Left lung (tissue), 10 donors: ENCODE measurements around the gene WDR17. TPM values are rescaled to one million over a fixed set of nuclear protein-coding genes. Genes with fewer than 3 reads are reported as not detected.

Experiments used
- ATAC-seq: fragments of 200-7000 bp; cut with Tn5 transposase; one replicate; pipeline ENCODE4 v1.9.1; 2020; ENCODE audit warnings: moderate library complexity
- DNase-seq, 4 donors: peaks; one replicate each; pipeline ENCODE4 v3.0.0-alpha.2; 2013 to 2020
- H3K27ac ChIP-seq, 2 donors: fragments of 200-600 bp; sonication (generic) in 1 of 2; one replicate each; pipeline versions ENCODE4 v1.5.0 to v1.8.0; 2020 to 2021
- H3K27me3 ChIP-seq, 2 donors: fragments of 200-600 bp; sonication (generic) in 1 of 2; one replicate each; pipeline versions ENCODE4 v1.5.0 to v1.8.0; 2020 to 2021
- H3K36me3 ChIP-seq, 2 donors: fragments of 200-600 bp; sonication (generic) in 1 of 2; one replicate each; pipeline versions ENCODE4 v1.5.0 to v1.8.0; 2020 to 2021
- H3K4me1 ChIP-seq, 2 donors: fragments of 200-600 bp; one replicate each; pipeline ENCODE4 v1.8.0; 2021
- H3K4me3 ChIP-seq, 2 donors: fragments of 200-600 bp; sonication (generic) in 1 of 2; one replicate each; pipeline versions ENCODE4 v1.5.0 to v1.8.0; 2020 to 2021; ENCODE audit warnings: mild to moderate bottlenecking in 1 of 2
- H3K9me3 ChIP-seq, 2 donors: fragments of 200-600 bp; sonication (generic) in 1 of 2; one replicate each; pipeline versions ENCODE4 v1.5.0 to v1.8.0; 2020 to 2021
- CTCF ChIP-seq, 2 donors: fragments of 200-600 bp; sonication (generic) in 1 of 2; IDR thresholded peaks; one replicate each; pipeline versions ENCODE4 v1.5.0 to v1.8.0; 2021; ENCODE audit warnings: antibody characterized with exemption in 2 of 2
- intact Hi-C, 2 donors: fragments of 100-400 bp; cut with DNase I; formaldehyde crosslinking; loops; one replicate each; pipeline versions ENCODE4 v1.11.2 to v1.14.2; 2022
- polyA plus RNA-seq, 6 donors: library from polyadenylated mRNA; unstranded; fragments of 120-200 nt; gene quantifications; one replicate each; pipeline ENCODE4 v1.2.1, GENCODE V29; 2013; ENCODE audit not compliant: insufficient read length in 6 of 6
- total RNA-seq, 2 donors: library from RNA; stranded (reverse); fragmentation: NEBNext Ultra II Directional; extraction: Animal tissue kit (Norgen Biotek cat#: 25700); gene quantifications; one replicate each; pipeline ENCODE4 v1.2.1, GENCODE V29; 2021
- donor health status: DM: no; HTN: yes; CAD: no.
- donor health status: DM: no; HTN: no; CAD: no.

Gene WDR17
- total and polyA plus RNA-seq, 8 donors, result 4.2 to 10.7 (median 7.9) TPM

- intact Hi-C loops, result no loop called here
- Histone ChIP-seq H3K9me3 (peaks cover 0 to 2% of the 10 kb centered on the region in 2 donors), H3K4me1 (no peaks in the 10 kb centered on the region), H3K4me3 (no peak overlapping the region), H3K27ac (no peak overlapping the region), H3K27me3 (no peaks in the 10 kb centered on the region), H3K36me3 (no peaks in the 10 kb centered on the region)
- ATAC-seq, result no peak
- TF ChIP-seq CTCF (IDR thresholded peaks at IDR 0.05), result no peak
- no peak for DNase-seq
Measured at GRCh38 chr4:176102414-176103063, 36.9 kb downstream of the WDR17 start.

GRCh38 chr4:176107695-176108094, 42.1 kb downstream of the WDR17 start:
- no peak overlapping the region for H3K27ac ChIP-seq
- ATAC-seq (no peak), DNase-seq (no peak)
- H3K36me3 ChIP-seq, result no peaks in the 10 kb centered on the region
- no peaks in the 10 kb centered on the region for H3K9me3 ChIP-seq
- TF ChIP-seq CTCF (IDR thresholded peaks at IDR 0.05), result no peak
- no peak overlapping the region for H3K4me3 ChIP-seq
- intact Hi-C loops, result no loop called here
- no peaks in the 10 kb centered on the region for H3K27me3 ChIP-seq
- H3K4me1 ChIP-seq, result no peaks in the 10 kb centered on the region

GRCh38 chr4:176123710-176124407, 58.2 kb downstream of the WDR17 start:
- Histone ChIP-seq H3K36me3 (no peaks in the 10 kb centered on the region), H3K27me3 (no peaks in the 10 kb centered on the region), H3K4me1 (no peaks in the 10 kb centered on the region), H3K27ac (no peak overlapping the region), H3K4me3 (no peak overlapping the region), H3K9me3 (no peaks in the 10 kb centered on the region)
- ATAC-seq (peak; percentile 78), DNase-seq (peak in 1 of 4 donors; percentile 12)
- intact Hi-C loops, result no loop called here
- peak; percentile 40 to 53 for TF ChIP-seq CTCF (IDR thresholded peaks at IDR 0.05)

- ATAC-seq, result no peak
- no peak overlapping the region for H3K27ac ChIP-seq
- intact Hi-C loops, result no loop called here
- H3K9me3 ChIP-seq, result no peaks in the 10 kb centered on the region
- H3K36me3 ChIP-seq, result no peaks in the 10 kb centered on the region
- no peaks in the 10 kb centered on the region for H3K27me3 ChIP-seq
- no peaks in the 10 kb centered on the region for H3K4me1 ChIP-seq
- TF ChIP-seq CTCF (IDR thresholded peaks at IDR 0.05), result no peak
- DNase-seq, result no peak
- no peak overlapping the region for H3K4me3 ChIP-seq
Measured at GRCh38 chr4:176125063-176125462, 59.4 kb downstream of the WDR17 start.

GRCh38 chr4:176134670-176135069, 69.0 kb downstream of the WDR17 start:
- Histone ChIP-seq H3K4me3 (no peak overlapping the region), H3K36me3 (no peaks in the 10 kb centered on the region), H3K4me1 (no peaks in the 10 kb centered on the region), H3K9me3 (no peaks in the 10 kb centered on the region), H3K27me3 (no peaks in the 10 kb centered on the region), H3K27ac (no peak overlapping the region)
- no peak for DNase-seq
- intact Hi-C loops, result no loop called here
- no peak for TF ChIP-seq CTCF (IDR thresholded peaks at IDR 0.05)
- no peak for ATAC-seq
